HG03066 (cell line): ENCODE measurements around the gene RRBP1.

Experiments used
- ATAC-seq: cut with Tn5 transposase; IDR thresholded peaks from one replicate; pipeline ENCODE4 v1.9.1; 2021; ENCODE audit warnings: low read depth; ENCODE audit not compliant: unreplicated experiment

The RRBP1 gene

GRCh38 chr20:17682103-17682888 is at the start of gene RRBP1:
RRBP1 (minus strand) TSS chr20:17682242; CDS start chr20:17660507, 21,735 bp downstream.
- ATAC-seq, result peak; percentile 88

- no peak for ATAC-seq
Observed at GRCh38 chr20:17731233-17731632, 49.2 kb upstream of the RRBP1 start.

DNA sequence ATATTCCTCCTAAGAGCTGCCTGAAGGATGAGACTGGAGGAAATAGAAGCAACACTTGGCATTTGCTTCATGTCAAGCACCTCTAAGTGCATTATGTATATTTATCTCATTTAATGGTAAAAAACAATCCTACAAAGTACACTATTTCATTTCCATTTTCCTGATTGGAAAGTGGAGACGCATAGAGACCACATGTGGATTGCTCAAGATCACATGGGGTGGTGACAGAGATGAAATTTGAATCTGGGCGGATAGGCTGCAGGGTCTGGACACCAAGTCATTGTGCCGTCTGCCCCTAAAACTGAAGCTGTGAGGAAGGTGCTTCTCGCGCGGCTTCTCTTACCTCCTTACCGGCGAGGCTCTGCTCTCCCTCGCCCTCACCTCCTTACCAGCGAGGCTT is 48.0 kb upstream of the RRBP1 start:
- no peak for ATAC-seq

DNA sequence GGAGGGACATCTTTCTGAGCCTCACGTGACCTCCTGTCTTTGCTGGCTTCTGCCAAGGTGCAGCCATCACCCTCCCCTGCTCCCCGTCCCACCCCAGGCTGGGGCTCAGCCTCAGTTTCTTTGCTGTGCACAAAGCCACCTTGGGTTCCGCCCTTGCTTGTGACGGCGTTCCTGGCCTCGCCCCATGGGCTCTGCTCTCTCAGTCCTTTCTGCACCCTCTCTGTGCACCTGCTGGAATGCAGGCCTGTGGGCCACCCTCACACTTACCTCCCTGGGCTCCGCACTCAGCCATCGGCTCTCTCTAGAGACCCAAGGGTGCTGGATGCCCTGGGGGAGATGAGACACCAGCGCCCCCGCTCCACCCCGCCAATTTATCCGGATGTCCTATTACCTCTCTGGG is 46.0 kb upstream of the RRBP1 start:
- ATAC-seq, result no peak

DNA sequence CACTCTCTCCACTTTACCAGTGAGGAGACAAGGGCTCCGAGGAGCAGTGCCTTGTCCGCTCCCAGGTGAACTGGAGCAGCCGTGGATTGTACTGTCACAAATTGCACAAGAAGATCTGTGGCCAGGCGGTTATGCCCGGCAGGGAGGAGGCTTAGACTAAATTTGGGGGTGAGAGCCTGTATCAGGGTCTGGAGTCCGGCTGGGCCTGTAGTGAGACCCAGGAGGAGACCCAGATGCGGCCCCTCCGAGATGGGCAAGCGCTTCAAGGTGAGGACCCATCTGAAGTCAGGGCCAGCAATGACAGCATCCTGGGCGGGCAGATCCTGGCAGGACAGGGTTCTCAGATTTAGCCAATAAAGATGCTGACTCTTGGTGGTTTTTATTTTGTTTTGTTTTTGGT is 45.3 kb upstream of the RRBP1 start:
- no peak for ATAC-seq

GRCh38 chr20:17726902-17727301 is 44.9 kb upstream of the RRBP1 start:
- ATAC-seq, result no peak

DNA sequence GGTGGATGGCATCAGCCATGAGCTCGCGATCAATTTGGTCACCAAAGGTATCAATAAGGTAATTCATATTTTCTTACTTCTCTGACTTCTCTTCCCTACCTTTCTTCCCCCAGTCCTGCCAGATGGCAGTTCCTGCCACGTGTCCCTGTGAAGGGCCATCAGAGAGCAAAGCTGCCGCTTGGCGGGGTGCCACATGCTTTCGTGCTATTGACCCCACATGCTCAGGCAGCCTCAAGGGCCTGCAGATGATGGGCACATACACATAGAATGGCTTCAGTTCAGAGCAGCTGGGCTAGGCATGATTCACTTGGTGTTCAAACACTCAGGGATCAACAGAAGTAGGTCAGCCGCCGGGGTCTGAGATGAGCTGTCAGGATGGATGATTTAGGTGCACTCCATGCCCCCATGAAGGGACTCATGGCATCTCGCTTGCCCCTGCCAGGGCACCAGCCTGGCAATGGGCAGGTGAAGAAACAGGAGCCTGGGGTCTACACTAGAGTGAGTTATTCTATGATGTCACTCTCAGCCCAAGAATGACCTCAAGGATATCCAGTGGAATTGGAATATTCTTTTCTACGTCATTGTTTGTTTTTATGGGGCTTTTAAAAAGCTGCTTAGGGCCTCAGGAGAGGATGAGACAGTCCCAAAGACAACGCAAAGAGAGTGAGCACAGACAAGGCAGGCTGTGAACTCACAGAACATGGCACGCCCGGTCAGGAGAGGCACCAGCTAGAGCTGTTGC is 43.2 kb upstream of the RRBP1 start:
- no peak for ATAC-seq

DNA sequence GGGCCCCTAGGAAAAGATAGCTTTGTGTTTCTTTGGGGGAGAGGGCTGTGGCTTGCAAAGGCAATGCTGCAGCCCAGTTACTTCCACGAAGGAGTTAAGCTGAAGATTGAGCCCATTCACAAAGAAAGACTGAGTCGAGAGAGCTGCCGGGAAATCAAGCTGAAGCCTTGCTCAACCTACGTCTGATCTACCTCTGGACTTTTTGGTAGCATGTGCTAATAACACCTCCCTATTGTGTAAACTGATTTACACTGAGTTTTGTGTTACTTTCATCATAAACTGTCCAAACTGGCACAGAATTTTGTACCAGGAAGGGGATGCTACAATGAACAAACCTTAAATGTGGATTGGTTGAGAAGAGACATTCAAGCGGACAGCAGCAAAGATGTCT is 41.3 kb upstream of the RRBP1 start:
- no peak for ATAC-seq

GRCh38 chr20:17722493-17723300 is 40.7 kb upstream of the RRBP1 start:
- ATAC-seq, result no peak

DNA sequence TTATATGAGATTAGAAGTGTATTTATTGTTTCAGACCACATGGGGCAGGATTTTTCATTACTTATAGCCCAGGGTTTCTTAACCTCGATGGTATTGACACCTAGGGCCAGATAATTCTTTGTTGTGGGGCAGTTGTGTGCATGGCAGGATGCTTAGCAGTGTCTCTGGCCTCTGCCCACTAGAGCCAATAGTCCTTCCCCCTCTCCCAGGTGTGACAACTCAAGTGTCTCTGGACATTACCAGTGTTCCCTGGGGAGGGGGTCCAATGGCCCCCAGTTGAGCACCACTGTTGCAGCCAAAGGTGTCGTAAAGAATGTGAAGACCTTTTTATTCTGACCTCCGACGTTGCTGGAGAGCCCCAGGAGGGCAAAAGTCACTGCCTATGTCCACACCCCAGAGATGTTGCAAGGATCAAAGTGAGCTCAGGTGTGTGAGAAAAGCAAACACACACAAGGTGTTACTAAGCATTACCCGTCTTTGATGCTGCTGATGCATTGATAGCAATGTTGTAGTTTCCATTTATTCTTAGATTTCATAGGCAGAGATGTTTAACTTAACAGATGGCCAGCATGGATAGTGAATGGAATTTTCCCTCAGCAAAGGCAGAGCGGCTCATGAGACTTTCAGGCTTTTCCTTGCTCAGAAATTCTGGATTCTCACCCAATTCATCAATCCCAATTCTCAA is 39.9 kb upstream of the RRBP1 start:
- ATAC-seq, result no peak

DNA sequence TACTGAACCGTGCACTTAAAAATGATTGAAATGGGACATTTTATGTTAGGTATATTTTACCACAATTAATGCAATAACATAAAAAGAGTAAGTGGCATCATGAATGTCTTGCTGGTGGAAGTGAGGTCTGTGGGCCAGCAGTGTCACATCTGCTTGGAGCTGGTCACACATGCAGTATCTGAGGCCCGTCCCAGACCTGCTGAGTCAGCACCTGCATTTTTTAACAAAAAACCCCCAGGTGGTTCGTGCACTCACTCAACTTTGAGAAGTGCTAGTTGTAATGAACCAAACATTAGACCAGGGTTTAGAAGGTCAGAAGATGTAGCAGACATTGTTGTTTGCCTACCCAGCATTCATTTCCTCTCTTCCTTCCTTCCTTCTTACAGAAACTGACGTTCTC is 38.7 kb upstream of the RRBP1 start:
- no peak for ATAC-seq

GRCh38 chr20:17716331-17716730 is 34.3 kb upstream of the RRBP1 start:
- no peak for ATAC-seq

GRCh38 chr20:17715075-17715474 is 33.0 kb upstream of the RRBP1 start:
- no peak for ATAC-seq

- no peak for ATAC-seq
Observed at GRCh38 chr20:17714597-17714996, 32.6 kb upstream of the RRBP1 start.

GRCh38 chr20:17712708-17713107 is 30.7 kb upstream of the RRBP1 start:
- no peak for ATAC-seq

- no peak for ATAC-seq
Observed at GRCh38 chr20:17712201-17712600, 30.2 kb upstream of the RRBP1 start.

DNA sequence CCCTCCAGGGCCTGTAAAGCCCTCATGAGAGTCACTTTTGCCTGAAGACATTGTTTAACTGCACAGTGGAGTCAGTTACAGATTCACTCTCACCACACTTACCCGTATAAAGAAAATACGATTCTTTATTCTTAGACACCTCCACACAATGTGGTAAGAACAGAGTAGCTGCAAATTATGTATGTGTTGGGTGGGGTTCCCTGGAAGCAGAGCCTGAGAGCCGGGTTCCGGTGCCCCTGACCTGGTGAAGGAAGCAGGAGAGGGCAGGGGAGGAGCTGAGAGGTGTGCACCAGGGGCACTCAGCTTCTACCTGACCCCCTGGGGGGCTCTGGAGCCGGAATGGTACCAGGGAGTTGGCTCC is 29.2 kb upstream of the RRBP1 start:
- no peak for ATAC-seq

DNA sequence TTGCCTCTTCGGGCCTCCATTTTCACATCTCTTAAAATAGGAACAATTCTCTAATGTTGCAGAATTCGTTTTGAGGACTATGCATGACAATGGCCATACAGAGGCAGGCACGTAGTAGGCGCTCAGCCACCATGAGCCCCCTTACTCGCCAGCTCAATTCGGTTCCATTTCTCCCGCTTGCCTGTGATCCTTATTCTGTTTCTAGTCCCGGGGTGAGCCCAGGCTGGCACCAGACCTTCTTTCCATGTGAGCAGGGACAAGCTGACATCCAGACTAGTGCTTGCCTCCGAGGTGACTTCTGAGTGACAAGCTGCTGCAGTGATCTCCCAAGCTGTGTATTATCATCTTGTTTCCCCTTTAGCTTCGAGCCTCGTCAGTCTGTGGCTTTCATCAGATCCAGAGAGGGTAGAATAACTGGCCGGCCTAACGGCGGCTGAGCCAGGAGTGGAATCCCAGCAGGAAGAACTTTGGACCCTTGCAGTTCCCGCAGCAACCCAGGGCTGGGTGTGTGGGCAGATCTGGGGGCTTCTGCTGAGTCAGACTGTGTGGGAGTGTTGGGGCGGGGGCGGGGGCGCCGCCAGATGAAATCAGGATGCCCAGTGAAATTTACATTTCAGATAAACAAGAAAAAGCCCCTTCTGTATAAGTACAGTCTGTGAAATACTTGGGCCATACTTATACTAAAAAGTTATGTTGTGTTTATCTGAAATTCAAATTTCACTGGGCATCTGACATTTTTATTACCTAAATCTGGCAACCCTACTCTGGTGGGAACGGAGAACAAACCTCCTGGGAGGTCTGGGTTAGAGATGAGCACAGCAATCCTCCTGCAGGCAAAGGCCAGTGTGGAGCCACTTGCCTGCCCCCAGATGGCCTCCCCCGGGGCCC is 28.6 kb upstream of the RRBP1 start:
- ATAC-seq, result no peak

DNA sequence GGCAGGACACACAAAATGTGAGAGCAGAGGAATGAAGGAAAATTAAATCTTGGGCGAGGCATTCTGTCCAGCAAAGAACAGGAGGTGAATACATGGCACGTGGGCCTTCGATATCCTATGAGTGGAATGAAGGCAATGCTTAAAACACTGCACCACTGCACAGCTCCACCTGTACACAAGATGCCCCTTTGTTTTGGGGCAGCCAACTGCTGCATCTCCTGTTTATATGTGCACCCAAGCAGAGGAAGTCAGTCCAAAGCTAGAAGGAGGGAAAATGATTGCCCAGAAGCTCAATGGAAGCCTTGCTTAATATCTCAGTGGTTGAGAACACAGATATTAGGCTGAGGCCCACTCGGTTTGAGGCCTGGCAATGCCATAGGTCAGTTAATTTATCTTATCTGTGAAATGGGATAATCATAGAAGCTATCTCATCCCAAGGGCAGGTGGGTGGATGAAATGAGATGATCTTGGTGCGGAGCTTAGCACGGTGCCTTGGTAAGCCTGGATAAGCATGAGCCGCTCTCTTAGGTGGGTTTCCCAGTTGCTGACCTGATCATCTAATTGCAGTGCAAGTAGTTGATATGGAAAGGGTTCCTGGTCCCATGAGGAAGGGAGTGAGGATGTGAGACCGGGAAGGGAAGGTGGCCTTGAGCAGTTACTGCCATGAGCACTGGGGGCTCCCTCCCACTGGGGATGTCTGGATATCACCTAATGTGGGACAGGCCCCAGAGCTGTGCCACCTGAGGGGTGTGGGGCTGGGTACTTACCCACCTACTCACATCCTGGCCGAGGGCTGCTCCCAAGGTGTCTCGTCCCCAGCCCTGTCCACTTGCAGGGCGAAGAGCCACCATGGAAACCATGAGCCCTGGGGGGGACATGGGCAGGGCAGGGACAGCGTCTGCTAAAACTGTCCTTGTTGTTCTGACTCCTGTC is 27.6 kb upstream of the RRBP1 start:
- ATAC-seq, result no peak
